ENCODE data around the gene FNDC3B. TPM values are rescaled to one million over a fixed set of nuclear protein-coding genes. Genes with fewer than 3 reads are reported as not detected.

Gene FNDC3B
- total RNA-seq, 1 donor from 2014 or later = 54.9 TPM

GRCh38 chr3:172182797-172183196 lies 143.4 kb downstream of the FNDC3B start:
- intact Hi-C loops (cut with DNase I) = no loop called here
- no peaks in the 10 kb centered on the region for H3K9me3 ChIP-seq
- H3K27ac ChIP-seq = no peak overlapping the region
- no peaks in the 10 kb centered on the region for H3K36me3 ChIP-seq
- DNase-seq (ENCODE audit: low spot score in 2 of 2) = no peak
- peaks cover 6 to 15% of the 10 kb centered on the region in 2 donors for H3K4me1 ChIP-seq
- H3K4me3 ChIP-seq = no peak overlapping the region
- no peak for TF ChIP-seq CTCF (IDR thresholded peaks at IDR 0.05)
- H3K27me3 ChIP-seq = no peaks in the 10 kb centered on the region

GRCh38 chr3:172184106-172184822 lies 144.9 kb downstream of the FNDC3B start:
- no peak overlapping the region for H3K27ac ChIP-seq
- H3K4me1 ChIP-seq = peaks cover 6 to 15% of the 10 kb centered on the region in 2 donors
- H3K36me3 ChIP-seq = no peaks in the 10 kb centered on the region
- H3K9me3 ChIP-seq = no peaks in the 10 kb centered on the region
- intact Hi-C loops (cut with DNase I) = no loop called here
- no peak overlapping the region for H3K4me3 ChIP-seq
- TF ChIP-seq CTCF (IDR thresholded peaks at IDR 0.05) = no peak
- no peaks in the 10 kb centered on the region for H3K27me3 ChIP-seq
- no peak for DNase-seq (ENCODE audit: low spot score in 2 of 2)

- Histone ChIP-seq H3K4me3 (no peak overlapping the region), H3K27me3 (no peaks in the 10 kb centered on the region), H3K27ac (no peak overlapping the region), H3K9me3 (no peaks in the 10 kb centered on the region), H3K36me3 (peaks cover 0 to 3% of the 10 kb centered on the region in 2 donors), H3K4me1 (peaks cover 6 to 12% of the 10 kb centered on the region in 2 donors)
- intact Hi-C loops (cut with DNase I) = no loop called here
- no peak for DNase-seq (ENCODE audit: low spot score in 2 of 2)
- no peak for TF ChIP-seq CTCF (IDR thresholded peaks at IDR 0.05)
Measured at GRCh38 chr3:172185907-172186306, 146.5 kb downstream of the FNDC3B start.

- no peak for TF ChIP-seq CTCF (IDR thresholded peaks at IDR 0.05)
- no peaks in the 10 kb centered on the region for H3K9me3 ChIP-seq
- H3K4me1 ChIP-seq = peaks cover 6 to 12% of the 10 kb centered on the region in 2 donors
- no peak overlapping the region for H3K27ac ChIP-seq
- no peaks in the 10 kb centered on the region for H3K27me3 ChIP-seq
- intact Hi-C loops (cut with DNase I) = no loop called here
- H3K4me3 ChIP-seq = no peak overlapping the region
- peaks cover 0 to 3% of the 10 kb centered on the region in 2 donors for H3K36me3 ChIP-seq
- no peak for DNase-seq (ENCODE audit: low spot score in 2 of 2)
Measured at GRCh38 chr3:172186607-172187006, 147.2 kb downstream of the FNDC3B start.

GRCh38 chr3:172187511-172187910 lies 148.1 kb downstream of the FNDC3B start:
- H3K9me3 ChIP-seq = no peaks in the 10 kb centered on the region
- intact Hi-C loops (cut with DNase I) = no loop called here
- peaks cover 0 to 3% of the 10 kb centered on the region in 2 donors for H3K36me3 ChIP-seq
- no peak for DNase-seq (ENCODE audit: low spot score in 2 of 2)
- H3K4me3 ChIP-seq = no peak overlapping the region
- peaks cover 0 to 4% of the 10 kb centered on the region in 2 donors for H3K4me1 ChIP-seq
- H3K27me3 ChIP-seq = no peaks in the 10 kb centered on the region
- no peak overlapping the region for H3K27ac ChIP-seq
- TF ChIP-seq CTCF (IDR thresholded peaks at IDR 0.05) = no peak

All from ascending aorta (tissue), 2 donors.